Gastrocnemius medialis (tissue), 4 donors: ENCODE measurements around the gene IL16. TPM values are rescaled to one million over a fixed set of nuclear protein-coding genes. Genes with fewer than 3 reads are reported as not detected.
"Not testable (repeated sequence)": the region's sequence is repeated elsewhere in the genome, so short reads cannot be mapped to it uniquely, and the experiment has no call there.

Source experiments
- ATAC-seq, 2 donors: fragments of 150-250 bp; one replicate each; pipeline ENCODE4 v1.9.1; 2016
- DNase-seq, 2 donors: peaks; one replicate each; pipeline ENCODE4 v3.0.0-alpha.2; 2019
- H3K27ac ChIP-seq, 4 donors: fragments of 200-600 bp; sonication (generic); 1 replicate in 1 of 4; 2 replicates in 3 of 4; pipeline ENCODE4 v1.5.1; 2016 to 2018; ENCODE audit warnings: mild to moderate bottlenecking in 2 of 4, moderate library complexity in 1 of 4
- H3K27me3 ChIP-seq, 3 donors: fragments of 200-600 bp; sonication (generic) in 2 of 3; 1 replicate in 1 of 3; 2 replicates in 2 of 3; pipeline versions ENCODE4 v1.5.1 to v1.6.0; 2016 to 2019; ENCODE audit warnings: mild to moderate bottlenecking in 1 of 3, moderate library complexity in 1 of 3
- H3K36me3 ChIP-seq, 2 donors: fragments of 200-600 bp; sonication (generic) in 1 of 2; one replicate each; pipeline ENCODE4 v1.5.1; 2017 to 2018
- H3K4me1 ChIP-seq, 2 donors: fragments of 200-600 bp; sonication (generic) in 1 of 2; one replicate each; pipeline ENCODE4 v1.5.1; 2016 to 2017; ENCODE audit warnings: mild to moderate bottlenecking in 2 of 2
- H3K4me3 ChIP-seq, 4 donors: fragments of 200-600 bp; sonication (generic) in 3 of 4; 1 replicate in 1 of 4; 2 replicates in 3 of 4; pipeline ENCODE4 v1.5.1; 2016 to 2019; ENCODE audit warnings: mild to moderate bottlenecking in 2 of 4
- H3K9me3 ChIP-seq, 3 donors: fragments of 200-600 bp; sonication (generic) in 2 of 3; 1 replicate in 1 of 3; 2 replicates in 2 of 3; pipeline ENCODE4 v1.5.1; 2016 to 2019
- POLR2A ChIP-seq, 2 donors: fragments of 450-650 bp; IDR thresholded peaks; one replicate each; pipeline ENCODE4 v1.6.1; 2017; ENCODE audit warnings: antibody characterized with exemption in 2 of 2, mild to moderate bottlenecking in 2 of 2, moderate library complexity in 2 of 2
- in situ Hi-C, 4 donors: fragments of 200-750 bp; cut with MboI; loops; one replicate each; pipeline versions ENCODE4 v1.15.0 to v1.8.0; 2017; ENCODE audit warnings: low sequenced_read_pairs in 4 of 4
- intact Hi-C: fragments of 100-400 bp; cut with DNase I; formaldehyde crosslinking; loops from one replicate; pipeline ENCODE4 v1.15.1; 2023; ENCODE audit warnings: low total_unique reads
- total RNA-seq, 4 donors: library from RNA; depleted of rRNA; stranded (reverse); fragments of >200 nt; gene quantifications; one replicate each; pipeline versions ENCODE4 v1.1.0 to v1.2.3, GENCODE V29; 2016
- TF ChIP-seq, protein P1 (sequence below), 5 experiments: fragments of 450-650 bp in 3 of 5; fragments of 200-600 bp in 2 of 5; sonication (generic) in 2 of 5; IDR thresholded peaks in 4 of 5; conservative IDR thresholded peaks in 1 of 5; 1 replicate in 4 of 5; 2 replicates in 1 of 5; pipeline ENCODE4 v1.5.1; 2016 to 2019; ENCODE audit warnings: antibody characterized with exemption in 5 of 5, mild to moderate bottlenecking in 3 of 5, moderate library complexity in 3 of 5

IL16 gene
- total RNA-seq, 4 donors from 2014 or later: 3.3 to 4.5 (median 4.3) TPM

- no peak for ATAC-seq
- Histone ChIP-seq H3K4me1 (peaks cover 5 to 9% of the 10 kb centered on the region in 2 donors), H3K4me3 (no peak overlapping the region), H3K27ac (no peak overlapping the region), H3K27me3 (no peaks in the 10 kb centered on the region), H3K36me3 (no peaks in the 10 kb centered on the region), H3K9me3 (no peaks in the 10 kb centered on the region)
- intact Hi-C loops (no loop called here), in situ Hi-C loops (no loop called here)
- no peak for DNase-seq
- TF ChIP-seq POLR2A (IDR thresholded peaks at IDR 0.05): no peak
- TF ChIP-seq, protein P1, sequence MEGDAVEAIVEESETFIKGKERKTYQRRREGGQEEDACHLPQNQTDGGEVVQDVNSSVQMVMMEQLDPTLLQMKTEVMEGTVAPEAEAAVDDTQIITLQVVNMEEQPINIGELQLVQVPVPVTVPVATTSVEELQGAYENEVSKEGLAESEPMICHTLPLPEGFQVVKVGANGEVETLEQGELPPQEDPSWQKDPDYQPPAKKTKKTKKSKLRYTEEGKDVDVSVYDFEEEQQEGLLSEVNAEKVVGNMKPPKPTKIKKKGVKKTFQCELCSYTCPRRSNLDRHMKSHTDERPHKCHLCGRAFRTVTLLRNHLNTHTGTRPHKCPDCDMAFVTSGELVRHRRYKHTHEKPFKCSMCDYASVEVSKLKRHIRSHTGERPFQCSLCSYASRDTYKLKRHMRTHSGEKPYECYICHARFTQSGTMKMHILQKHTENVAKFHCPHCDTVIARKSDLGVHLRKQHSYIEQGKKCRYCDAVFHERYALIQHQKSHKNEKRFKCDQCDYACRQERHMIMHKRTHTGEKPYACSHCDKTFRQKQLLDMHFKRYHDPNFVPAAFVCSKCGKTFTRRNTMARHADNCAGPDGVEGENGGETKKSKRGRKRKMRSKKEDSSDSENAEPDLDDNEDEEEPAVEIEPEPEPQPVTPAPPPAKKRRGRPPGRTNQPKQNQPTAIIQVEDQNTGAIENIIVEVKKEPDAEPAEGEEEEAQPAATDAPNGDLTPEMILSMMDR (IDR thresholded peaks at IDR 0.05 in 4 of 5, conservative IDR thresholded peaks at IDR 0.05 in 1 of 5): no peak
Observed at GRCh38 chr15:81327516-81327915, 130.8 kb downstream of the IL16 start.

DNA sequence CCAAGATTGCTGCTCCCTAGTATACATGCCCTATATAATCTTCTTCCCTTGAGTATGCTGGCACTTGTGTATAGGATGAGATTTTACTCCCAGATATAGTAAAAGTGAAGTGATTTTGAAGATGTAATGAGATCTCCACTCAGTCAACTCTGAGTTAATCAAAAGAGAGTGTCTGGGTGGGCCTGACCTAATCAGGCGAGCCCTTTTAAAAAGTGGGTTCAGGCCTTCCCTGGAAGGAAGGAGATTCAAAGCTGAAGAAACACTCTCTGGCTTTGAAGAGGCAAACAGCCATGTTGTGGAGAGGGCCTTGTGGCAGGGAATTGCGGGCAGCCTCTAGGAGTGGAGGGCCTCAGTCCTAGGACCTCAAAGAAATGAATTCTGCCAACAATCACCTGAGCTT is 132.8 kb downstream of the IL16 start:
- DNase-seq: no peak
- in situ Hi-C loops (no loop called here), intact Hi-C loops (no loop called here)
- TF ChIP-seq, protein P1 (IDR thresholded peaks at IDR 0.05 in 4 of 5, conservative IDR thresholded peaks at IDR 0.05 in 1 of 5): no peak
- TF ChIP-seq POLR2A (IDR thresholded peaks at IDR 0.05): no peak
- Histone ChIP-seq H3K36me3 (no peaks in the 10 kb centered on the region), H3K27ac (no peak overlapping the region), H3K4me3 (no peak overlapping the region), H3K4me1 (peaks cover 0 to 4% of the 10 kb centered on the region in 2 donors), H3K9me3 (no peaks in the 10 kb centered on the region), H3K27me3 (no peaks in the 10 kb centered on the region)
- ATAC-seq: no peak

DNA sequence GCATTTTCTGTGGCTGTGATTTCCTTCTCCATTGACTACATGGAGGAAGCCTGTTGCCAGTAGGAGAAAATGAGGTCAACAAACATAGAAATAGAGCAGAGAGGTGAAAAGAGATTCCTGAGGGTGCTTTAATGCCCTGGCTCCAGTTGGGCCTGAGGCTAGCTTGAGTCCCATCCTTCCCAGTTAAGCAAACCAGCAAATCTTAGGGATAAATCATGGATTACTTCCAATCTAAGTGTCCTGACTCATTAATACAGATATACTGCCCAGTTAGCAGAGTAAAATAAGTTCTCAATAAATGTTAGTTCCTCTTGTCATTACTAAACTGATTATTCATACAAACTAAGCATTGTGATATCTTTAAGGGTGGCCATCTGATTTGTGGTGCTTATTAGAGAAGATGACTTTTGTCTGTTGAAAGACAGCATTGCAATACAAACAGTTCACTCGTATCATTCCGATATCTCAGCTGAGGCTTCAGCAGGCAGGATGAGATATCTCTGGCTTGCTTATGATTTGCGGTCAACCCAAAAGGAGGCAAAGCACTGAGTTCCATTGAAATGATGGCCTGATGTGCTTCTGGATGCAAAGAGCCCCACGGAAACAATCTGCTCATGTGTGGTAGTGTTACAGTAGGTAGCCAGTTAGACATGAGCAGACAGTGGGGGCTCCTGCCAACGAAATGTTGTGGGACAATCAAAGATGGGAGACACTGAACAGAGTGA is 133.8 kb downstream of the IL16 start:
- no peak for DNase-seq

DNA sequence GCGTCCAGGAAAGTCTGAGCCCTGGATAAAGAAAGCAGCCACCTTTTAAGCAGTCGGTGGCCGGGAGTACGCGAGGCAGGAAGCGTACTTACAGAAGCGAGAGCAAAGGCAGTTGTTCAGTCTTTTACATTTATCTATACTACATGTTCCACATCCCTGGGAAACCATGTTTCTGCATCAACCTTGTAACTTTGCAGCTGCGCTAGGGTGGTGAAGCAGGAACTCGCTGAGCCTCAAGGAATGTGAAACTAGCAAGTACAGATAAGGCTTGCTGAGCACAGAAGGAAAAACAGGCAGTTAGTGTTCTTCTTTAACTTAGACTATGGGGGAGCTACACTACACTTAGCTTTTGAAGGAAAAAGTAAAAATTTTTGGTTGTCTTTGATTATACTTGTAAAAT is 134.5 kb downstream of the IL16 start:
- in situ Hi-C loops: loop anchor here in 1 of 4 donors (10.0 kb wide), 1 partner anchor 56 kb away; no protein-coding TSS in a partner anchor

More for the DNA sequence above, 133.8 kb downstream of the IL16 start:
- H3K4me1 ChIP-seq: no peaks in the 10 kb centered on the region
- H3K36me3 ChIP-seq: no peaks in the 10 kb centered on the region
- no peaks in the 10 kb centered on the region for H3K27me3 ChIP-seq
- H3K9me3 ChIP-seq: no peaks in the 10 kb centered on the region
- intact Hi-C loops (no loop called here), in situ Hi-C loops (loop anchor here in 1 of 4 donors (10.0 kb wide), 1 partner anchor 56 kb away; no protein-coding TSS in a partner anchor)
- no peak for ATAC-seq
- no peak for TF ChIP-seq POLR2A (IDR thresholded peaks at IDR 0.05)
- TF ChIP-seq, protein P1 (IDR thresholded peaks at IDR 0.05 in 4 of 5, conservative IDR thresholded peaks at IDR 0.05 in 1 of 5): no peak
- H3K4me3 ChIP-seq: no peak overlapping the region
- H3K27ac ChIP-seq: no peak overlapping the region

GRCh38 chr15:81331600-81331999 is 134.9 kb downstream of the IL16 start:
- Histone ChIP-seq H3K4me3 (no peak overlapping the region), H3K27me3 (no peaks in the 10 kb centered on the region), H3K27ac (no peak overlapping the region), H3K4me1 (no peaks in the 10 kb centered on the region), H3K36me3 (no peaks in the 10 kb centered on the region), H3K9me3 (no peaks in the 10 kb centered on the region)
- in situ Hi-C loops: loop anchor here in 1 of 4 donors (10.0 kb wide), 1 partner anchor 57 kb away; no protein-coding TSS in a partner anchor
- no peak for TF ChIP-seq POLR2A (IDR thresholded peaks at IDR 0.05)
- TF ChIP-seq, protein P1 (IDR thresholded peaks at IDR 0.05 in 4 of 5, conservative IDR thresholded peaks at IDR 0.05 in 1 of 5): no peak
- ATAC-seq: no peak
- intact Hi-C loops: no loop called here
- DNase-seq: no peak

More for the DNA sequence above, 134.5 kb downstream of the IL16 start:
- intact Hi-C loops, H3K27me3 ChIP-seq, H3K4me1 ChIP-seq, H3K27ac ChIP-seq, H3K4me3 ChIP-seq, DNase-seq, ATAC-seq, H3K36me3 ChIP-seq, H3K9me3 ChIP-seq: not testable (repeated sequence)
